Measurements from ENCODE around the gene HTR7. TPM values are rescaled to one million over a fixed set of nuclear protein-coding genes. Genes with fewer than 3 reads are reported as not detected.

HTR7 gene
- total RNA-seq, 1 donor: 9.8 TPM

- H3K4me3 ChIP-seq (ENCODE audit: insufficient read depth, low read length): no peak overlapping the region
- H3K4me2 ChIP-seq (ENCODE audit: insufficient read depth, low read length): no peak overlapping the region
- H3K79me2 ChIP-seq (ENCODE audit: insufficient read depth, low read length): no peaks in the 10 kb centered on the region
- no peaks in the 10 kb centered on the region for H3K9me3 ChIP-seq (ENCODE audit: low read depth, low read length)
- no peak overlapping the region for H3K27ac ChIP-seq (ENCODE audit: low read depth, low read length)
- H3K27me3 ChIP-seq (ENCODE audit: insufficient read depth, low read length): no peaks in the 10 kb centered on the region
- H2AFZ ChIP-seq (ENCODE audit: low read length): no peak overlapping the region
- TF ChIP-seq CTCF (IDR thresholded peaks at IDR 0.05; ENCODE audit: extremely low read depth, low read depth, low read length): no peak
- DNase-seq (ENCODE audit: insufficient read length, low spot score, missing footprints): no peak
- no peaks in the 10 kb centered on the region for H4K20me1 ChIP-seq (ENCODE audit: insufficient read depth, low read length)
- no peaks in the 10 kb centered on the region for H3K4me1 ChIP-seq (ENCODE audit: insufficient read depth, low read length)
- H3K36me3 ChIP-seq (ENCODE audit: insufficient read depth, low read length): no peaks in the 10 kb centered on the region
These were observed 125.3 kb downstream of the HTR7 start for GRCh38 chr10:90732581-90732980.

- Histone ChIP-seq H3K27ac (ENCODE audit: low read depth, low read length) (no peak overlapping the region), H3K9me3 (ENCODE audit: low read depth, low read length) (no peaks in the 10 kb centered on the region), H2AFZ (ENCODE audit: low read length) (no peak overlapping the region), H3K4me2 (ENCODE audit: insufficient read depth, low read length) (no peak overlapping the region), H3K4me3 (ENCODE audit: insufficient read depth, low read length) (no peak overlapping the region), H3K27me3 (ENCODE audit: insufficient read depth, low read length) (no peaks in the 10 kb centered on the region), H3K36me3 (ENCODE audit: insufficient read depth, low read length) (no peaks in the 10 kb centered on the region), H3K4me1 (ENCODE audit: insufficient read depth, low read length) (no peaks in the 10 kb centered on the region), H4K20me1 (ENCODE audit: insufficient read depth, low read length) (no peaks in the 10 kb centered on the region), H3K79me2 (ENCODE audit: insufficient read depth, low read length) (no peaks in the 10 kb centered on the region)
- no peak for TF ChIP-seq CTCF (IDR thresholded peaks at IDR 0.05; ENCODE audit: extremely low read depth, low read depth, low read length)
- DNase-seq (ENCODE audit: insufficient read length, low spot score, missing footprints): no peak
These were observed 134.3 kb downstream of the HTR7 start for GRCh38 chr10:90723416-90724068.

GRCh38 chr10:90722832-90723231, 135.0 kb downstream of the HTR7 start:
- no peak overlapping the region for H3K4me2 ChIP-seq (ENCODE audit: insufficient read depth, low read length)
- TF ChIP-seq CTCF (IDR thresholded peaks at IDR 0.05; ENCODE audit: extremely low read depth, low read depth, low read length): no peak
- H3K36me3 ChIP-seq (ENCODE audit: insufficient read depth, low read length): no peaks in the 10 kb centered on the region
- no peak for DNase-seq (ENCODE audit: insufficient read length, low spot score, missing footprints)
- H3K27me3 ChIP-seq (ENCODE audit: insufficient read depth, low read length): no peaks in the 10 kb centered on the region
- H3K4me3 ChIP-seq (ENCODE audit: insufficient read depth, low read length): no peak overlapping the region
- no peaks in the 10 kb centered on the region for H4K20me1 ChIP-seq (ENCODE audit: insufficient read depth, low read length)
- H3K4me1 ChIP-seq (ENCODE audit: insufficient read depth, low read length): no peaks in the 10 kb centered on the region
- no peak overlapping the region for H2AFZ ChIP-seq (ENCODE audit: low read length)
- H3K9me3 ChIP-seq (ENCODE audit: low read depth, low read length): no peaks in the 10 kb centered on the region
- H3K27ac ChIP-seq (ENCODE audit: low read depth, low read length): no peak overlapping the region
- H3K79me2 ChIP-seq (ENCODE audit: insufficient read depth, low read length): no peaks in the 10 kb centered on the region

GRCh38 chr10:90718182-90718581, 139.7 kb downstream of the HTR7 start:
- H3K27me3 ChIP-seq (ENCODE audit: insufficient read depth, low read length): no peaks in the 10 kb centered on the region
- H3K4me2 ChIP-seq (ENCODE audit: insufficient read depth, low read length): no peak overlapping the region
- H3K27ac ChIP-seq (ENCODE audit: low read depth, low read length): no peak overlapping the region
- no peaks in the 10 kb centered on the region for H3K4me1 ChIP-seq (ENCODE audit: insufficient read depth, low read length)
- H3K79me2 ChIP-seq (ENCODE audit: insufficient read depth, low read length): no peaks in the 10 kb centered on the region
- DNase-seq (ENCODE audit: insufficient read length, low spot score, missing footprints): no peak
- peak; percentile 37 for TF ChIP-seq CTCF (IDR thresholded peaks at IDR 0.05; ENCODE audit: extremely low read depth, low read depth, low read length)
- H2AFZ ChIP-seq (ENCODE audit: low read length): peak overlapping the region; percentile 66
- no peaks in the 10 kb centered on the region for H3K36me3 ChIP-seq (ENCODE audit: insufficient read depth, low read length)
- no peaks in the 10 kb centered on the region for H3K9me3 ChIP-seq (ENCODE audit: low read depth, low read length)
- H4K20me1 ChIP-seq (ENCODE audit: insufficient read depth, low read length): no peaks in the 10 kb centered on the region
- H3K4me3 ChIP-seq (ENCODE audit: insufficient read depth, low read length): no peak overlapping the region
